ENCODE data around the gene MYLK2.
A peak's percentile ranks its signal among the peaks of the same experiment; 100 is the strongest.

Gene MYLK2

DNA sequence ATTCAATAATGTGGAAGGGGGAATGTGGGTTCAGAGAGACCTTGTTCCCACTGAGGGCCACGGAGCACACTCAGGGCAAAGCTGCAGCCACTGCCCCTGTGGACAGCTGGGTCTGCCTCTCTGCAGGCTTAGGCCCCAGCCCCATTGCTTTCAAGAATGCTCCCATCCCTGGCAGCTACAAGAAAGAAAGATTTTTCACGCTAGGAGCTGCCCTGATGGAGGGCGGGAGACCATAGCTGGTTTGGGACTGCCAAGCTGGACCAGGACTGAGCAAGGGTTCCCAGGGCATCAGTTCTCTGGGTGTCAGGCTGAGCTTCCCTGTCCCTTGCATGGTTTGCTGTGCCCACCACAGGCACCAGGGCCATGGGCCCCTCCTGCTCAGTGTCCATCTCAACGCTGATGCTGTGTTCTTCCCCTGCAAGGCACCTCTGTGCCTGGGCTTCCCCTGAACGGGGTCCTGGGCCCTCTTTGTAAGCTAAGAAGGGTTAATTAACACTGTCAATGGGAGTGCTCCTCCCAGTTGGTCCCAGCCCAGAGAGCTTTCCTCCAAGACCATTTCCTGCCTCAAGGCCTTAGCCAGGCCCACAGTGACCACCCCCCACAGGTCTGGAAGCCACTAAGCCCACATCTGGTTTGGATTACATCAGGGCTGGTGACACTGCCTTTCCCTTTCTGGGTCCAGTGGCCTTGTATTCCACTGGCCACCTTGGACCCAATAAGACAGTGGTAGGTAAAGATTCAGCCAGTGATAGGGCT is 17.9 kb downstream of the MYLK2 start:
- DNase-seq: no peak

DNA sequence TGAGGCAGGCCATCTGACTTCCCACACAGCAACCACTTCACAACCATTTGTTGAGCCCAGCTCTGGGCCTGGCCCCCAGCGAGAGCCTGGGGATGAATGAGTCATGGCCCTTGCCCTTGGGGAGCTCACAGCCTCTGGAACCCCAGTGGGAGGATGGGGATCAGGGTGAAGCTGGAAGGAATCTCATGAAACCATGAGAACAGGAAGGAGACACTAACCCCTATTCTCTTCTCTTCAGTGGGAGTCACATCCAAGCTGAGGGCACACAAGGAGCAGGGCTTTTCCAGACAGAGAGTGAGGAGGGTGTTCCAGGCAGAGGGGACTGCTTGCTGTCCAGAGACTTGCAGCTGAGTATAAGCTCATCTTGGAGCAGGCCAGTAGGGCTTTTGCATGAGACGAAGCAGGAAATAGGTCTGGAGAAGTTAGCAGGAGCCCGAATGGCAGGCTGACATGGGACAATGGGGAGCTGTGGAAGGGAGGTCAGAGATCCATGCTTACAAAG is 18.8 kb downstream of the MYLK2 start:
- DNase-seq: no peak

DNA sequence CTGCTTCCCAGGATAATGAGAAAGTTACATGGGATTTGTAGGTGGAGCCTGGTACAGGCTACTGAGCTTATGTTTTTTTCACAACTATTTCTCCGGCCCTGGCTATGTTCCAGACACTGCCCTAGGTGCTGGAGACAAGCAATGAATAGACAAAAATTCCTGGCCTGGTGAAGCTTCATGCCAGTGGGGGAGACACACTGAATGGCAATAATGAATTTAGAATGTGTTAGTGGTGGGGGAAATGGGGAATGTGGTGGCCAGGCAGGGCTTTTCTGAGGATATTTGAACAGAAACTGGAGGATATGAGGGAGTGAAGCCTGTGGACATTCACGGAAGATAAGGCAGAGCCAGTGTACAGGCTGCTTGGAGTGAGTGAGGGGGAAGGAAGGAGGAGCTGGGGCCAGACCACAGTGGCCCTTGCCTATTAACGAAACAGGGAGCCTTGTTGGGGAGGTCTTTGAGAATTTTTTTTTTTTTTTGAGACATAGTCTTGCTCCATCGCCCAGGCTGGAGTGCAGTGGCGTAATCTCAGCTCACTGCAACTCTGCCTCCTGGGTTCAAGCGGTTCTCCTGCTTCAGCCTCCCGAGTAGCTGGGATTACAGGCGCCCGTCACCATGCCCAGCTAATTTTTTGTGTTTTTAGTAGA is 19.6 kb downstream of the MYLK2 start:
- no peak for DNase-seq

DNA sequence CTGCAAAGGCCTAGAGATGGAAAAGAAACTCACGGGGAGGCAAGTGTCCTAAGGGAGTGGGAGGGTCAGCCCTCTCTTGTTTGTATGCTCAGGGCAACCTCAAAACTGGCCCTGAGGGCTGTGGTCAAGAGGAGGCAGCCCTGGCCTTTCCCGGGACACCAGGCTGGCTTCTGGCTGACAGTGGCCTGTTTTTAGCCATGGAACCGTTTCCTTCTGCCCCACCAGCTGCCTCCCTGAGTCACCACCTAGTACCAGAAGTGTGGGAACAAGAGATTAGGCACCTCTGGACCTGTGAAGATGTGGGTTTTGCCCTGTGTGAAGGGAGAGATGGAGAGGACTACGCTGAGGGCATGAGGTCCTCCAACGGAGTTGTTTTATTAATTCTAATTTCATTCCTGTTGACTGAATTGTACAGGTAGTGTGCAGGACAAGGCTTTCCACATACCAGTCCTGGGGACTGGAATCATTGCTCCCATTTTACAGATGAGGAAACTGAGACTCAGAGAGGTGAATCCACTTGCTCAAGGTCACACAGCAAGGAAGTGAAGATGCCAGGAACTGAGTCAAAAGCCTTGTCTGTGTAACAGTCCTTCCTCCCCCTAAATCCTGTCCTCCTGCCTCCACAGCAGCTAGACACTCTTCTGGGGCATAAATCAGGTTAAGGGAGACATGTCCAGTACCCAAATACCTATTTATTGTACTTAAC is 20.8 kb downstream of the MYLK2 start:
- DNase-seq: no peak

DNA sequence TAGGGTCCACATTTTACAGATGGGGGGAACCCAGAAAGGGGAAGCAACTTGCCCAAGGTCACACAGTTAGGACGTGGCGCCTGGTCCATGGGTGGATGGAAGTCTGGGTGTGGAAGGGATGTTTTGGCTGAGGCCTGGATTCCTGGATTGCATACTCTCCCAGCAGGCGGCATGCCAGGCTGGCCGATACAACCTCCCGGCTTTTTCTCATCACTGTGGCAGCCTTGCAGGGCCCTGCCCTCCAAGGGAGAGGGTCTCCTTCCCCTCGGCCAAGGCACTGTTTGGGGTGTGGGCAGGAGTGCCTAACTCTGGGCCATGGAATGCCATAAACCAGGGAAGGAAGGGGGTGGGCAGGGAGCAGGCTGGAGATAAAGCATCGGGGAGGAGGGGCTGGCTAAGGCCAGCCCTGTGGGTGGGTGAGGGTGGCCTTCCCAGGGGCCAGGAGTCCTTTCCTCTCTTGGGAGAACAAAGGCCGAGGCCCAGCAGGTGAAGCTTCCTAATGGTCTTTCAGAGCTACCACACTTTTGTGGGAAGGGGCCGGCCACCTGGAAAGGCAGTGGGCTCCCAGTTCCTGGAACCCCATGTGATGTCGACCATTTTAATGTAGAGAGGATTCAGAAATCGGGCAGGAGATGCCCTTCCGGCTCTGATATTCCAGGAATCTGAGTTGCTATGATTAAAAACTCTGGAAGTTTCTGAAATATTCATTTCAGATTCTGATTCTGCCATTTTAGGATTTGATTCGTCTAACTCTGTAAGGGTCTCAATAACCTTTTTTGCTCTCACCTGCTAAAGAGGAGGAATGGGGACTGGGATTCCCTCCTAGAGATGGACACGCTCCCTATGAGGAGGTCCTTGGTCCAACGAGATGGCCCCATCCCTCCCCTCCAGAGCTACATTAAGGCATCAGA is 22.0 kb downstream of the MYLK2 start:
- DNase-seq: no peak

DNA sequence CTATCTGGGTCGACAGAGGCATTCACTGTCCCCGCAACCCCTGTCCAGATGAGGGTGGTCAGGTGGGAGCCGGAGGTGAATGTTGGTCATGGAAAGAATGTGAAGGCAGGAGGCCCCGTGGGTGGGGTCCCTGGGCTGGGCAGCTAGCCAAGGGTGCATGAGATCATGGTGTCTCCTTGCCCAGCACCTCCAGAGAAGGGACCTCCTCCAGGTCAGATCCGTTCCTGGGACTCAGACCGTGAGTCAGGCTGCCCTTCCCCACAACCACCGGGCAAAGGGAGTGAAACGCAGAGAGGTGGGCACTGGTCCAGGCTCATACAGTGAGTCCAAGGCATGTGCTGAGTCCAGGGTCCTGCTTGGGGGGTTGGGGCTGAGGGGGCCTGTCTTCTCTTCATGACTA is 22.8 kb downstream of the MYLK2 start:
- no peak for DNase-seq

DNA sequence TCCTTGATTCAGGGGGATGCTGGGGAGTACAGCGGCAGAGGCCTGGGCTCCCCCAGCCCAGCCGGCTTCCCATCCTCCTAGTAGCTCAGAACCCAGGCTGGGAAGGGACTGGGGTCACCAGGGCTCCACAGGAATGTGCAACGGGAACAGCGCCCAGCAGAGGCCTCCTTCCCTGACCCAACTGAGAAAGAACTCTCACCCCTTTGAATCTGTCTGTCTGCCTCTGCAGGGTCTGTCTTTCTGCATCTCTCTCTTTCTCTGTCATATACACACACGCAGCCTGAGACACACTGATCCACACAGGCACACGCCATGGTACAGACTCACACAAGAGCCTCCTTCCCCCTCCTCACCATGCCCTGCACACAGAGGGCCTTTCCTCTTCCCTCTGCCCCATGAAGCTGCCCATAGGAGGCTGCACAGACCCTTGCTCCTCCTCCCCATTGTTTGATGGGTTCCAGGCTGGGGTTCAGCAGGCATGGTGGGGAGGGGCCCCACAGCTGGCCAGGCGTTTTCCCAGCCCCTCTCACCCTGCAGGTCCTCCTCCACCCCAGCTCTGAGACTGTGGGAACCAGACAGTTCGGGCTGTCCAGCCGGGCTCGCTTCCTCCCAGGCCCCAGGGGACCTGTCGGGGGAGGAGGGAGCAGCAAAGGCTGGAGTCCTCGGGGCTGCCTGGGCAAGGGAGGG is 23.5 kb downstream of the MYLK2 start:
- no peak for DNase-seq

DNA sequence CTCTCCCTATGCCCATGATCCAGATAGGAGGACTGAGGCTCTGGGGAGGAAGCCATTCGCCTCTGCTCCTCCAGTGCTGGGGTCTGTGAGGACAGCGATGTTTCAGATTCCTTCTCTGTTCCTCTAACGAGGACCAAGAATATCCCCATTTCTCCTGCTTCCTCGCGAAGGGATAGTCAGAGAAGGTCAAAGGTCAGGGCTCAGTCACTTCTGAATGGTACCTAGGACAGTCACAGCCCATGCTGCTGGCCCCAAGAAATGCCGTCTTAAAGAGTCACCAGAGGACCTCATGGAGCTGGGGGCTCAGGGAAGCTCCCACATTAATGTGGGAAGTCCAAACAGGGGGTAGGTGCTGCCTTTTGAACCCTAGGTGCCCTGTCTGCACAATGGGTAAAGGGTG is 24.1 kb downstream of the MYLK2 start:
- no peak for DNase-seq

DNA sequence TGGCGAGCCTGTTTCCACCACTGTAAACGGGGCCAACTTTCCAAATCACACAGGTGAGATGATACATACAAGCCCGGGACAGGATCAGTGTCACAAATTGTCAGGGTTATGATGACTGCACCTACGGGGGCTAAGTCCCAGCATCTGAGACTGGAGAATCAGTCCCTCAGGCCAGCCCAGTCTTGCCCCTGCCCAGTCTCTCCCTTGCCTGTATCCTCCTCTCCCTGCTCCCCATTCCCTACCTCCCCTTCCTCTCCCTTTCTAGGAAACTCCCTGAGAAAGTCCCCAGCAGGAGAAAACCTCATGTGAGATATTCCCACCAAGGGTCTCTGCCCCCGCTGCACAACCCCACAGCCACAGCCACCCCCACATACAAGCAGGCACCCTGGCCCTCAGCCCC is 24.7 kb downstream of the MYLK2 start:
- DNase-seq: no peak

DNA sequence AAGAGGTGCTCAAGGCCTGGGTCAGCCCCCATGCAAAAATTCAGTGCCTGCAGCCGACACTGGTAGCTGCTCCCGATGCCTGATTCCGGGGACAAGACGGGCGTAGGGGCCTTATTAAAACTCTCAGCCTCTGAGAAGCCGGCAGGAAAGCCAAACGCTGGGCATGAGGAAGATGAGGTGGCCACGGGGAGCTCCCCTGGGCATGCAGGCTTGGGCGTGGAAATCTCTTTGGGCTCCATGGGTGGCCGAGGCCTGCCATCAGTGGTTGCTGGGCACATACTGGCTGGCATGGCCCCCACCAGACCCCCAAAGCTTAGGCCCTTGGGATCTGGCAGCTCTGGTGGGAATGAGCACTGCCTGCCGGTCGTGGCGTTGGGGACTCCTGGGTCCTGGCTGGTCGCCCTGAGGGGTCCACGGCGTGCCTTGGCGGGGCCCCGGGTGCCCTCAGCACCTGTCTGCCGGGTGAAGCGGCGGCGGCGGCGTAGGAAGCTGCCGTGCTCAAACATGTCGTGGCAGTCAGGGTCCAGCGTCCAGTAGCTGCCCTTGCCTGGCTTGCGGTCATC is 25.7 kb downstream of the MYLK2 start:
- DNase-seq: no peak

DNA sequence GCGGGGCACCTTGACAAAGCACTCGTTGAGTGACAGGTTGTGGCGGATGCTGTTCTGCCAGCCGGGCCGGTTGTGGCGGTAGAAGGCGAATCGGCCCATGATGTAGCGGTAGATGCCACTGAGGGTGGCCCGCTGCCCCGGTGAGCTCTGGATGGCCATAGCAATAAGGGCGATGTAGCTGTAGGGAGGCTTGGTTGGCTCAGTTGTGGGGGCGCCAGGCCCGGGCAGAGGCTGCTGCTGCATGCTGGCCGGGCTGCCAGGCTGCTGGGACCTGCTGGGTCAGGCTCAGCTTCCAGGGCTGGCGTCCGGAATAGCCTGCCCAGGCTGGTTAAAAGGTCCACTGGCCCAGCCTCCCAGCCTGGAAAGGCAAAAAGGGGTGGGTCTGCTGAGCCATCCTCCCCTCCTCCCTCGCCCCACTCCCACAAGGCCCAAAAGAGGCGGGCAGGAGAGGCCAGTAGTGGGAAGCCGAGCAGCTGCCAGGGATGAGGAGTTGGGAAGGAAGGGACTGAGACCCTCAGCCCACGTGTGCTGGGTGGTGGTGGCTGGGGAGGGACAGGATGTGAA is 26.2 kb downstream of the MYLK2 start, which contains the start of gene FOXS1:
FOXS1 (minus strand) TSS at position 305 of the 564 bp plus-strand sequence; CDS start at position 243, 62 bp downstream.
- no peak for DNase-seq

DNA sequence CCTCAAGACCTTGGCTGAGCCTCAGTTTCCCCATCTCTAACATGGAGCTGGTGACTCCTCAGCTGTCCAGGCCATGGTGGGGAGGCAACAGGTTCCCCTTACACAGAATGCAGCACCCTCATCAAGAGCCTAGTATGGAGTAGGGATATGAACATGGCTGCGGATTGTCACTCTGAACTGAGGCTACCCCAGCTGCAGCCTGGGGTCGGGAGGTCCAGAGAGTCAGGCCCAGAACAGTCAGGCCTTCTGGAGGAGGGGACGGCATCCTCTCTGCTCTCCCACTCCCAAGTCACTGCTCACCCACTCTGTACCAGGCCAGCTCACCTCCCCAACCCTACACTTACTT is 27.6 kb downstream of the MYLK2 start:
- no peak for DNase-seq

DNA sequence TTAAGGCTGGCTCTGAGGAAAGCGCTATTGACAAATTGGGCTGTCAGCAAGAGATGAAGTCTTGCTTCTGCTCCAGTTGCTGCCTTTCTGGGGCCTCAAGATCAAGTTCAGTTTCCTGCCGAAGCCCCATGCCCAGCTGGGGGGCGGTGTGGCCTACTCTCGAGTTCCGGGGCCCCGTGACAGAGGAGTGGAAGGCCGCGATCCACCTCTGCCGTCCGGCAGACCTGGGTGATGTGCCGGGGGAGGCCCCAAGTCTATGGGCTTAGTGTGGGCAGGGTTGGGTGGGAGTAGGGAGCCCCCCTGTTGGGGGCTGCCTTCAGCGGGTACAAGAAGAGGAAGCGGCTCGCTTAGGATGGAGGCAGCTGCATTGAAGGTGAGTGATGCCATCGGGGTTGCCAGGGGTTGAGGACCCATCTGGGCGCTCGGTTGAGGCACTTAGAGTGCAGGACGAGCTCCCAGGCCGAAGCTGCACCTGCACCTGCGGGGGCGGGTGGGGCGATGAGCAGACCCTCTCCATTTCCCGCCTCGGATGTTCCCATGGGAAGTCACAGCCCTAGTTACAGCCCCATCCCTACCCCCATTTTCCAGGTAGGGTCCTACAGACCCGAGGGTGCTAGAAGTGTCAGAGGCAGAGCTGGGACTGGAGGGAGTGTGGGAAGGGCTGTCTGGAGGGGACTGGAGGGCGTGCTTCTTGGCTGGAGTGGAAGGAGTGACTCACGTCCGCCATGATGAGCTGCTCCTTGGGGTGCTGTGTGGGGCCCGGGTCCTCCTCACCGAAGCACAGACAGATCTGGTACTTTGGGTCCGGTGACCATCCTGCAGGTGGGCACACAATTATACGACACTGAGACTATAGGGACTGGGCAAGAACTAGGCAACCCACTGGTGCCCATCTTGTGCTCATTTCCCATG is 29.2 kb downstream of the MYLK2 start:
- no peak for DNase-seq

DNA sequence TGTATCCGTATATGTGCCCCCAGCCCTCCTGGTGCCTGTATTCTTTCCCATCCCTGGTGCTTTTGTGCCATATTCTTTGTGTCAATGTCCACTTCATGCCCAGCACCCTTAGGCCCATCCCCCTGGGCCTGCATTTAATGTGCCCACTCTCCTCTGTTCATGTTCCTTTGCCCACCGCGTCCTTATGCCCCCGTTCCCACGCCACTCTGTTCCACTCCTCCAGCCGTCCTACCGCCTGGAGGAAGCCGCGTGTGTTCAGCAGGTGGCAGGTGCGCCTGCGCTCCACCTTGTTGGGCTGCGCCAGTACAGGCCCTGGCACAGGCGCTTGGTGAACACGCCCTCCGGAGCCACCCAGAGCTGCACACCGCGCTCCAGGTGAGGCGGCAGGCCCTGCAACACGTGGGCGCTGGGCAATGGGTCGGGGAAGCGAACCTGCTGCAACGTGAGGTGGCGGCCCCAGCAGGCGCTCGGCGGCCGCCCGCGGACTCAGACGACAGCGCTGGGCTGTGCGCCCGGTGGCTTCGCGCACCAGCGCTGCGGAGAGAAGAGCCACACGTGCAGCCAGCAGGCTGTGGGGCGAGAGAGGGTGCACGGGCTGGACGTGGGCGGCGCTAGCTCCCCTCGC is 30.3 kb downstream of the MYLK2 start:
- DNase-seq: peak; percentile 88

DNA sequence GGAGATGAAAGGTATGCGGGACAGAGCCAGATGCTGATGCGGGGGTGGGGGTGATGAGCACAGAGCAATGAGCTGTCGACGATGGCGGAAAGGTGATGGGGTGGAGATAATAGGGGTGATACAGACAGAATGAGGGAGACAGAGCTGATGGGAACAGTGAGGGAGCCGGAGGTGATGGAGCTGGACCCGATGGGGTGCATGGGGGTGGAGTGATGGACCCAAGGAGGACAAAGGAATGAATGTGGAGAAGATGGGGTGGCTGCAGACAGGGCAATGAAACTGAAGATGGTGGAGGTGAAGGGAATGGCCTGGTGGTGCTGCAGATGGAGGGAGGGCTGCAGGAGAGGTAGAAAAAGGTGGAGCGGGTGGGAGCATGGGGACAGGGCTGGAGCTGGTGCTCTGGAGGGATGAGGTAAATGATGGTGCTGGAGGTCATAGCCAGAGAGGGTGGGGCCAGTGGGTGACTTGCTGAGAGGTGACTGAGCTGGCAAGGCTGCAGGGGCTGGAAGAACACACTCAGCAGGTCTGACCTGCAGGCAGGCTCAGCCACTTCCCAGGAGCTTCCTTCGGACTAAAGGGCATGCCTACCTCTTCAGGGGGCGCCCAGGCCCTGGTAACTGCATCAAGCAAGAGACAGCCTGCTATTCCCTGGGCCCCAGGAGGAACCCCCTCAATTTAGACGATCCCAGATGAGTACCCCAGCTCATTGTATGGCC is 32.2 kb downstream of the MYLK2 start:
- DNase-seq: no peak

DNA sequence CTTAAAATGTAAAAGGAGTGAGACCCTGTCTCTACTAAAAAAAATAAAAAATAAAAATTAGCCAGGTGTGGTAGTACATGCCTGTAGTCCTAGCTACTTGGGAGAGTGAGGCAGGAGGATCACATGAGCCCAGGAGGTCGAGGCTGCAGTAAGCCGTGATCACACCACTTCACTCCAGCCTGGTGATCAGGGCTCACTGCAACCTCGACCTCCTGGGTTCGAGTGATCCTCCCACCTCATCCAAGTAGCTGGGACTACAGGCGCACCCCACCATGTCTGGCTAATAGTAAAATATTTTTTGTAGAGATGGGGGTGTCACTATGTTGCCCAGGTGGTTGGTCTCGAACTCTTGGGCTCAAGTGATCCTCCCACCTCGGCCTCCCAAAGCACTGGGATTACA is 34.3 kb downstream of the MYLK2 start:
- DNase-seq: no peak

DNA sequence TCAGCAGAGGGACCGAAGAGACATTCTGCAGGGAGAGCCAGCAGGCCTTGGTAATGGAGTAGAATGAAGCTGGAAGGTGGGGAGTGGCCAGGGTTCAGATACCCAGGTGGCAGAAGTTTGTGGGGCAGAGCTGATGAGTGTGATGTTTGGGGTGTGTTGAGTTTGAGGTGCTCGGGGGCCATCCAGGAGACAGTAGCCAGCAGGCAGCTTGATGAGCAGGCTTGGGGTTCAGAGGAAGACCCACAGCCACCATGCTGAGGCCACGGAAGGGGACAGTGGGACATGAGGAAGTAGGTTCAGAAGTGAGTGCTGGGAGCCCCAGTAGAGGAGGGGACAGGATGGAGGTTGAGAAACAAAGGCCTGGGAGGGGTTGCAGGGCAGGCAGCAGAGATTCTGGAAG is 37.4 kb downstream of the MYLK2 start:
- DNase-seq: no peak

DNA sequence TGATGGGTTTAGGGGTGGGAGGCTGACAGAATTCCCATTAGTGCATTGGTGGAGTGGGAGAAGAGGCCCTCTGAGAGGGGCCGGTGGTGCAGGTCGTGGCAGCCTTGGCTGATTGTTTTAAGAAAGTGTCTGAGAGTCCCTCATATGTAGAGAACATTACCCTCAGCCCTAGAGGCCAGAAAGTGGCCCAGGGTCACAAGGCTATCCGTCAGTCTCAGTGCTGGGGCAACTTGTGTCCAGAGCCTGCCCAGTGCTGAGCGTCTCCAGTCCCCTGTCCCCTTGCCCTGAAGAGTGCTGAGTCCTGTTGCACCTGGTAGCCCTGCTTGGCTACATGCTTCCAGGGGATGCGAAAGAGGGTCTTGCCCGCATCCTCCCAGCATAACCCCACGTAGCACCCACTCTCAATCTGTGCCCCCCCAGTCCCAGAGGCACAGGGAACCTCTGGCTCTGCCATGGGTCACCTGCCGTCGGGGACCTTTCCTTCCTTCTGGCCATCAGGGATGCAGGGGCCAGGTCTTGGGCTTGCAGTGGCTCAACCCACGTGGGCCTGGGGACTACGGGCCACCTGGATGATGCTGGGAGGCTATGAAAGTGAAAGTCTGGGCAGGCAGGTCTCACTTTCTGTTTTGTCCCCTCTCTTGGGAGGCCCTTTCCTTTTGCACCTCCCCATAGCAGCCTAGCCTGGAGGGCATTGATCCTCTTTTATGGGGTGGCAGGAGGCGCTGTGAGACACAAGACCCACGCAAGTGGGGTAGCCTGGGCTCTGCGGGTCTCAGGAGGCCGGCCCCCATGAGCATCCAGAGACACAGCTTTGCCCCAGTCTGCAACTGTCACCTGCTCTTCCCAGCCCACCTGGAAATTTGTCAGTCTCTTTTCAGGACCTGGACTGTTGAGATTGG is 39.0 kb downstream of the MYLK2 start:
- DNase-seq: peak; percentile 76

All from RPMI8226 (cell line).